HepG2 (cell line): ENCODE data around the gene XDH. TPM values are rescaled to one million over a fixed set of nuclear protein-coding genes. Genes with fewer than 3 reads are reported as not detected.

Experiments
- ATAC-seq: fragments of 200-7000 bp; cut with Tn5 transposase; 3 replicates; pipeline ENCODE4 v1.9.1; 2020; ENCODE audit warnings: mild to moderate bottlenecking, moderate library complexity
- BruUV-seq: library from RNA; stranded (reverse); fragments of 400-500 nt; replicated peaks from 2 replicates; lab custom pipeline; 2021; lab: Mats Ljungman, UMichigan
- CTCF ChIA-PET: fragments of 300-600 bp; formaldehyde crosslinking; extraction: SDS; loops from one replicate; lab custom pipeline; 2021; ENCODE audit warnings: low total read pairs, inconsistent platforms, low intra/inter-chr PET ratio; lab: Yijun Ruan, JAX
- POLR2A ChIA-PET: fragments of 350-600 bp; sonication (Branson Sonifier 250); formaldehyde crosslinking; loops from one replicate; lab custom pipeline; 2020; ENCODE audit warnings: antibody characterized with exemption, inconsistent platforms; lab: Yijun Ruan, JAX
- DNase-seq: peaks from one replicate; pipeline ENCODE4 v3.0.0-alpha.2; 2015; ENCODE audit warnings: low spot score
- FAIRE-seq: peaks from 3 replicates; lab custom pipeline; 2011; peaks lifted over from hg19 to GRCh38; lab: Jason Lieb, UNC
- H2AFZ ChIP-seq: one replicate; pipeline ENCODE4 v1.6.1; 2011; ENCODE audit warnings: low read length, inconsistent platforms
- H3K27ac ChIP-seq: fragments of 300-600 bp; 3 replicates; pipeline ENCODE4 v1.8.0; 2011; ENCODE audit warnings: mixed run types, mild to moderate bottlenecking, mixed read lengths, low read length, inconsistent platforms; ENCODE audit not compliant: insufficient read depth; ENCODE audit errors: extremely low read length
- H3K27me3 ChIP-seq, 2 experiments: fragments of 200-600 bp in 1 of 2; 2 replicates in 1 of 2; 3 replicates in 1 of 2; pipeline versions ENCODE4 v1.6.0 to v1.8.0; 2011; ENCODE audit warnings: low read length in 2 of 2, mild to moderate bottlenecking in 2 of 2, moderate library complexity in 2 of 2, inconsistent platforms in 1 of 2; ENCODE audit not compliant: insufficient read depth in 2 of 2, control insufficient read depth in 1 of 2
- H3K36me3 ChIP-seq, 2 experiments: fragments of 200-600 bp in 1 of 2; replicated peaks in 1 of 2; 2 replicates in 1 of 2; 3 replicates in 1 of 2; pipeline versions ENCODE4 v1.5.1 to v1.8.0; 2011; ENCODE audit warnings: low read length in 2 of 2, inconsistent platforms in 1 of 2; ENCODE audit not compliant: insufficient read depth in 2 of 2, control insufficient read depth in 1 of 2
- H3K4me1 ChIP-seq: 2 replicates; pipeline ENCODE4 v1.5.1; 2012; ENCODE audit warnings: low read length, inconsistent platforms; ENCODE audit not compliant: insufficient read depth
- H3K4me2 ChIP-seq: 2 replicates; pipeline ENCODE4 v1.6.0; 2011; ENCODE audit warnings: low read depth, low read length, inconsistent platforms
- H3K4me3 ChIP-seq, 3 experiments: fragments of 200-600 bp in 1 of 3; sonication (generic), shearing (Covaris generic) in 1 of 3; replicated peaks in 1 of 3; 2 replicates each; pipeline ENCODE4 v1.5.1; 2011 to 2016; ENCODE audit warnings: low read length in 3 of 3, inconsistent platforms in 2 of 3, low read depth in 2 of 3, mild to moderate bottlenecking in 2 of 3, control low read depth in 1 of 3, mixed read lengths in 1 of 3; ENCODE audit not compliant: insufficient read depth in 1 of 3
- H3K79me2 ChIP-seq: one replicate; pipeline ENCODE4 v1.6.1; 2011; ENCODE audit warnings: low read length, inconsistent platforms; ENCODE audit not compliant: insufficient read depth
- H3K9ac ChIP-seq: 2 replicates; pipeline ENCODE4 v1.6.0; 2011; ENCODE audit warnings: mild to moderate bottlenecking, low read depth, low read length, inconsistent platforms; ENCODE audit not compliant: insufficient read depth
- H3K9me3 ChIP-seq: 2 replicates; pipeline ENCODE4 v1.5.1; 2012; ENCODE audit warnings: mild to moderate bottlenecking, low read length
- H4K20me1 ChIP-seq: 2 replicates; pipeline ENCODE4 v1.6.0; 2011; ENCODE audit warnings: inconsistent platforms, mild to moderate bottlenecking, low read length, moderate library complexity; ENCODE audit not compliant: insufficient read depth
- E2F5 ChIP-seq: sonication (generic); formaldehyde crosslinking; conservative IDR thresholded peaks from 2 replicates; pipeline ENCODE4 v1.4.0; 2020; ENCODE audit warnings: missing genetic modification reagents
- ELK4 ChIP-seq: sonication (generic); formaldehyde crosslinking; IDR thresholded peaks from 2 replicates; pipeline ENCODE4 v1.9.0; 2021; ENCODE audit warnings: missing genetic modification reagents, borderline replicate concordance
- FOSL1 ChIP-seq: sonication (generic); formaldehyde crosslinking; IDR thresholded peaks from 2 replicates; pipeline ENCODE4 v1.9.0; 2021; ENCODE audit warnings: missing genetic modification reagents, borderline replicate concordance
- MBD4 ChIP-seq: IDR thresholded peaks from 2 replicates; pipeline ENCODE4 v1.6.1; 2012; ENCODE audit warnings: low read length, inconsistent platforms, borderline replicate concordance
- MLXIP ChIP-seq: sonication (generic); formaldehyde crosslinking; IDR thresholded peaks from 2 replicates; pipeline ENCODE4 v1.9.0; 2021; ENCODE audit warnings: missing genetic modification reagents, borderline replicate concordance
- STAG1 ChIP-seq: sonication (generic); formaldehyde crosslinking; IDR thresholded peaks from 2 replicates; pipeline ENCODE4 v1.4.0; 2020; ENCODE audit warnings: missing genetic modification reagents
- ZNF207 ChIP-seq: fragments of 450-650 bp; IDR thresholded peaks from 2 replicates; pipeline ENCODE4 v1.6.1; 2016; ENCODE audit warnings: antibody characterized with exemption, borderline replicate concordance
- WGBS: methylation state at CpG from one replicate; pipeline ENCODE4 v1.1.6; 2017; ENCODE audit warnings: low lambda C conversion rate; 5-methylcytosine and 5-hydroxymethylcytosine counted together
- in situ Hi-C: cut with HindIII; loops from 2 replicates; pipeline ENCODE4 v1.10.0; 2017; ENCODE audit warnings: low pct_unique_long_range_greater_than_20kb; ENCODE audit not compliant: extremely low pct_ligation_motif_present
- intact Hi-C: fragments of 100-400 bp; cut with micrococcal nuclease; formaldehyde crosslinking; loops from one replicate; pipeline ENCODE4 v1.10.0; 2022; ENCODE audit not compliant: unreplicated experiment
- polyA plus RNA-seq, 8 experiments: library from polyadenylated mRNA; depleted of rRNA in 3 of 8; stranded (reverse) in 7 of 8; unstranded in 1 of 8; fragments of >200 nt; fragmentation: Illumina TruSeq in 4 of 8; extraction: Trizol in 4 of 8; gene quantifications; 2 replicates each; pipeline versions ENCODE4 v1.2.1 to v1.2.3, GENCODE V29; 2011 to 2016; ENCODE audit warnings: low read depth in 4 of 8, missing spikeins in 1 of 8, mixed read lengths in 1 of 8; ENCODE audit not compliant: insufficient read depth in 1 of 8
- total RNA-seq, 5 experiments: library from RNA; depleted of rRNA; stranded (reverse); fragments of >200 nt; fragmentation: Illumina TruSeq; extraction: Trizol; gene quantifications; 2 replicates each; pipeline ENCODE4 v1.2.3, GENCODE V29; 2016; ENCODE audit warnings: low read depth in 1 of 5

XDH gene
- total and polyA plus RNA-seq, 2 of the 13 experiments (the other 11 are each of a cell fraction or from before 2014, with no cell fraction given): not detected

- BruUV-seq: no TSS peak
- no peaks in the 10 kb centered on the region for H3K4me1 ChIP-seq
- intact Hi-C loops: no loop called here
- no peaks in the 10 kb centered on the region for H3K36me3 ChIP-seq
- H3K27ac ChIP-seq: no peak overlapping the region
- no peak overlapping the region for H3K9ac ChIP-seq
- no peaks in the 10 kb centered on the region for H4K20me1 ChIP-seq
- no peak for TF ChIP-seq STAG1 (CRISPR knock-in tag)
- TF ChIP-seq ELK4 (CRISPR knock-in tag): no peak
- no peak for TF ChIP-seq E2F5
- no peak for TF ChIP-seq ZNF207
- no peak for DNase-seq
- no peaks in the 10 kb centered on the region for H3K79me2 ChIP-seq
- ATAC-seq: no peak
- no peak overlapping the region for H3K4me3 ChIP-seq
- ChIA-PET CTCF (interaction anchor here (0.9 to 3.9 kb wide), 2 partner anchors 470 to 619 kb away, joined by 3 to 38 read pairs; no protein-coding TSS in a partner anchor), POLR2A (no interaction called here)
- peaks cover 1 to 8% of the 10 kb centered on the region in 2 experiments; a peak in 4 of 5 replicates for H3K27me3 ChIP-seq
- no peaks in the 10 kb centered on the region for H3K9me3 ChIP-seq
- no peak for FAIRE-seq
- in situ Hi-C loops: loop anchor here (5.0 to 25.0 kb wide), 3 partner anchors 469 to 1119 kb away; no protein-coding TSS in a partner anchor
- 3% methylated on average over 8 of the region's 8 CpGs for WGBS
- no peak overlapping the region for H3K4me2 ChIP-seq
- H2AFZ ChIP-seq: no peak overlapping the region
These were observed 83.4 kb downstream of the XDH start for GRCh38 chr2:31331156-31331555.

GRCh38 chr2:31329081-31329625 lies 85.4 kb downstream of the XDH start:
- Histone ChIP-seq H3K27ac (no peak overlapping the region), H3K36me3 (no peaks in the 10 kb centered on the region), H3K9ac (no peak overlapping the region), H3K4me1 (no peaks in the 10 kb centered on the region), H3K4me2 (no peak overlapping the region), H3K79me2 (no peaks in the 10 kb centered on the region), H3K4me3 (no peak overlapping the region), H4K20me1 (no peaks in the 10 kb centered on the region), H3K27me3 (peaks cover 1 to 8% of the 10 kb centered on the region in 2 experiments; a peak in 4 of 5 replicates), H3K9me3 (no peaks in the 10 kb centered on the region), H2AFZ (no peak overlapping the region)
- no peak for DNase-seq
- WGBS: 0% methylated on average over 2 of the region's 2 CpGs
- no peak for ATAC-seq
- in situ Hi-C loops (loop anchor here (25.0 kb wide), 1 partner anchor 1117 kb away; no protein-coding TSS in a partner anchor), intact Hi-C loops (no loop called here)
- no peak for FAIRE-seq
- ChIA-PET CTCF (no interaction called here), POLR2A (no interaction called here)
- no TSS peak for BruUV-seq
- TF ChIP-seq MBD4 (no peak), FOSL1 (CRISPR knock-in tag) (no peak), MLXIP (CRISPR knock-in tag) (no peak)
